Psoas muscle (tissue), 8 donors: ENCODE results near the gene KCNE3. TPM values are rescaled to one million over a fixed set of nuclear protein-coding genes. Genes with fewer than 3 reads are reported as not detected.

Source experiments
- ATAC-seq, 4 donors: fragments of 200-7000 bp; cut with Tn5 transposase; one replicate each; pipeline ENCODE4 v1.9.1; 2020; ENCODE audit warnings: moderate library complexity in 3 of 4, mild to moderate bottlenecking in 2 of 4
- DNase-seq, 2 donors: peaks; one replicate each; pipeline ENCODE4 v3.0.0-alpha.2; 2020
- H3K27ac ChIP-seq: fragments of 200-600 bp; one replicate; pipeline ENCODE4 v1.8.0; 2022
- H3K27me3 ChIP-seq, 3 donors: fragments of 200-600 bp in 1 of 3; one replicate each; pipeline versions ENCODE4 v1.6.1 to v1.8.0; 2013 to 2022; ENCODE audit warnings: low read length in 2 of 3, mild to moderate bottlenecking in 2 of 3, moderate library complexity in 1 of 3; ENCODE audit not compliant: insufficient read depth in 3 of 3
- H3K36me3 ChIP-seq, 2 donors: fragments of 200-600 bp in 1 of 2; one replicate each; pipeline versions ENCODE4 v1.6.1 to v1.8.0; 2013 to 2022; ENCODE audit warnings: low read depth in 1 of 2, mild to moderate bottlenecking in 1 of 2, moderate library complexity in 1 of 2; ENCODE audit not compliant: insufficient read depth in 1 of 2
- H3K4me1 ChIP-seq: fragments of 200-600 bp; one replicate; pipeline ENCODE4 v1.8.0; 2022
- H3K4me3 ChIP-seq: fragments of 200-600 bp; one replicate; pipeline ENCODE4 v1.8.0; 2022; ENCODE audit warnings: mild to moderate bottlenecking
- H3K9me3 ChIP-seq: fragments of 200-600 bp; one replicate; pipeline ENCODE4 v1.8.0; 2022
- CTCF ChIP-seq: fragments of 200-600 bp; IDR thresholded peaks from one replicate; pipeline ENCODE4 v1.8.0; 2022; ENCODE audit warnings: antibody characterized with exemption
- WGBS, 3 donors: extraction: QIAGEN DNeasy Blood & Tissue Kit; methylation state at CpG; one replicate each; pipeline versions ENCODE4 v1.1.6 to v1.1.7; 2013; 5-methylcytosine and 5-hydroxymethylcytosine counted together
- intact Hi-C, 2 donors: fragments of 100-400 bp; cut with DNase I; formaldehyde crosslinking; loops; one replicate each; pipeline versions ENCODE4 v1.11.0 to v1.14.2; 2022
- polyA plus RNA-seq, 3 donors: library from polyadenylated mRNA; stranded (reverse); fragments of 200-250 nt; gene quantifications; one replicate each; pipeline ENCODE4 v1.2.3, GENCODE V29; 2013
- total RNA-seq, 4 donors: library from RNA; stranded (reverse); fragmentation: NEBNext Ultra II Directional in 2 of 4; extraction: Animal tissue kit (Norgen Biotek cat#: 25700) in 2 of 4; gene quantifications; one replicate each; pipeline versions ENCODE4 v1.2.1 to v1.2.4, GENCODE V29; 2021 to 2023
- donor health status: healthy with polysubstance abuse.
- donor health status: DM: no; HTN: no; CAD: no; lungs with moderate emphysema.
- donor health status: Bipolar disorder and iron deficiency.
- donor health status: healthy.
- donor health status: DM: yes; HTN: yes; CAD: no.
- donor health status: DM: no; HTN: no; CAD: no.
- donor health status: DM: no; HTN: no; CAD: no.
- donor health status: DM: yes; HTN: yes; CAD: no.

The KCNE3 gene
- total and polyA plus RNA-seq, 7 donors = 0.21 to 3.3 (median 1.0) TPM

GRCh38 chr11:74468936-74469335 lies 1.6 kb upstream of the KCNE3 start:
- no peak overlapping the region for H3K27ac ChIP-seq
- WGBS, 3 donors = 39 to 60% (median 43%) methylated on average over 1 of the region's 1 CpG
- no peaks in the 10 kb centered on the region for H3K27me3 ChIP-seq
- no peak for ATAC-seq
- DNase-seq = no peak
- intact Hi-C loops = no loop called here
- no peaks in the 10 kb centered on the region for H3K36me3 ChIP-seq
- TF ChIP-seq CTCF = no peak
- H3K4me1 ChIP-seq = peaks cover 14% of the 10 kb centered on the region
- no peaks in the 10 kb centered on the region for H3K9me3 ChIP-seq
- H3K4me3 ChIP-seq = no peak overlapping the region

- intact Hi-C loops = no loop called here
Measured at GRCh38 chr11:74468521-74468920, 1.2 kb upstream of the KCNE3 start.

GRCh38 chr11:74468058-74468457 lies 709 bp upstream of the KCNE3 start:
- no peak overlapping the region for H3K4me3 ChIP-seq
- no peak for DNase-seq
- intact Hi-C loops = no loop called here
- H3K27ac ChIP-seq = peak overlapping the region; percentile 50
- no peaks in the 10 kb centered on the region for H3K27me3 ChIP-seq
- peak in 1 of 4 donors; percentile 22 for ATAC-seq
- H3K4me1 ChIP-seq = peaks cover 14% of the 10 kb centered on the region
- H3K36me3 ChIP-seq = no peaks in the 10 kb centered on the region
- no peak for TF ChIP-seq CTCF
- no peaks in the 10 kb centered on the region for H3K9me3 ChIP-seq
- WGBS, 3 donors = 76 to 85% (median 80%) methylated on average over 4 of the region's 4 CpGs

More at GRCh38 chr11:74468521-74468920, 1.2 kb upstream of the KCNE3 start:
- Histone ChIP-seq H3K9me3 (no peaks in the 10 kb centered on the region), H3K27me3 (no peaks in the 10 kb centered on the region), H3K4me1 (peaks cover 14% of the 10 kb centered on the region), H3K4me3 (no peak overlapping the region), H3K27ac (no peak overlapping the region), H3K36me3 (no peaks in the 10 kb centered on the region)
- no peak for TF ChIP-seq CTCF
- ATAC-seq (no peak), DNase-seq (no peak)

GRCh38 chr11:74465291-74465708 lies 2.0 kb downstream of the KCNE3 start:
- no peaks in the 10 kb centered on the region for H3K9me3 ChIP-seq
- H3K27me3 ChIP-seq = no peaks in the 10 kb centered on the region
- no peak overlapping the region for H3K4me3 ChIP-seq
- ATAC-seq (no peak), DNase-seq (no peak)
- H3K27ac ChIP-seq = no peak overlapping the region
- no peaks in the 10 kb centered on the region for H3K36me3 ChIP-seq
- TF ChIP-seq CTCF = no peak
- 59 to 61% (median 59%) methylated on average over 2 of the region's 2 CpGs for WGBS, 3 donors
- peaks cover 22% of the 10 kb centered on the region for H3K4me1 ChIP-seq
- intact Hi-C loops = no loop called here

- TF ChIP-seq CTCF = no peak
- no peaks in the 10 kb centered on the region for H3K27me3 ChIP-seq
- 91 to 97% (median 94%) methylated on average over 1 of the region's 1 CpG for WGBS, 3 donors
- DNase-seq = no peak
- no peak overlapping the region for H3K4me3 ChIP-seq
- H3K36me3 ChIP-seq = no peaks in the 10 kb centered on the region
- intact Hi-C loops = no loop called here
- H3K27ac ChIP-seq = no peak overlapping the region
- ATAC-seq = no peak
- peaks cover 25% of the 10 kb centered on the region for H3K4me1 ChIP-seq
- H3K9me3 ChIP-seq = no peaks in the 10 kb centered on the region
Measured at GRCh38 chr11:74464746-74465145, 2.6 kb downstream of the KCNE3 start.
